AG04449 (cell line): Measurements from ENCODE around the gene TTLL13.

ENCODE experiments used
- CTCF ChIA-PET: fragments of 350-600 bp; formaldehyde crosslinking; extraction: SDS; loops from one replicate; lab custom pipeline; 2021; ENCODE audit warnings: antibody characterized with exemption; lab: Yijun Ruan, JAX
- POLR2A ChIA-PET: fragments of 400-600, 350-600 bp; formaldehyde crosslinking; extraction: SDS; loops from one replicate; lab custom pipeline; 2020; ENCODE audit warnings: antibody characterized with exemption, inconsistent platforms; lab: Yijun Ruan, JAX
- DNase-seq: peaks from one replicate; pipeline ENCODE4 v3.0.0-alpha.2; 2010; ENCODE audit warnings: low read depth, low spot score
- H3K4me3 ChIP-seq: 2 replicates; pipeline ENCODE4 v1.5.1; 2011; ENCODE audit warnings: low read depth, mild to moderate bottlenecking, control low read depth, low read length
- CTCF ChIP-seq: IDR thresholded peaks from one replicate; pipeline ENCODE4 v1.5.1; 2011; ENCODE audit warnings: mild to moderate bottlenecking, moderate library complexity, low read length, control low read depth, inconsistent platforms; ENCODE audit not compliant: insufficient read depth; ENCODE audit errors: missing control alignments

Gene TTLL13

GRCh38 chr15:90221246-90221900 is 28.0 kb upstream of the TTLL13 start:
- DNase-seq = peak; percentile 56
- TF ChIP-seq CTCF = peak; percentile 92
- CTCF ChIA-PET = interaction anchor here (0.6 to 3.4 kb wide), 30 partner anchors 9 to 494 kb away, joined by 3 to 59 read pairs (median 6); partner anchors contain the start of genes CIB1, GDPGP1, IDH2 and SEMA4B
- H3K4me3 ChIP-seq = no peak overlapping the region
- POLR2A ChIA-PET = interaction anchor here (1.1 kb wide), 2 partner anchors 21 to 119 kb away, joined by 3 read pairs; partner anchors contain the start of genes IDH2 and SEMA4B

- TF ChIP-seq CTCF = no peak
- H3K4me3 ChIP-seq = no peak overlapping the region
- ChIA-PET CTCF (interaction anchor here (0.6 to 3.4 kb wide), 10 partner anchors 9 to 333 kb away, joined by 3 to 59 read pairs (median 8); partner anchors contain the start of genes CIB1 and GDPGP1), POLR2A (no interaction called here)
- DNase-seq = no peak
These were observed 26.8 kb upstream of the TTLL13 start for GRCh38 chr15:90222547-90222946.

- no peak overlapping the region for H3K4me3 ChIP-seq
- CTCF ChIA-PET = interaction anchor here (1.1 to 3.4 kb wide), 4 partner anchors 8 to 82 kb away, joined by 3 to 59 read pairs (median 22); partner anchors contain the start of genes CIB1 and GDPGP1
- TF ChIP-seq CTCF = no peak
- POLR2A ChIA-PET = no interaction called here
- no peak for DNase-seq
These were observed 25.8 kb upstream of the TTLL13 start for GRCh38 chr15:90223441-90224165.

- TF ChIP-seq CTCF = no peak
- POLR2A ChIA-PET = no interaction called here
- H3K4me3 ChIP-seq = no peak overlapping the region
- CTCF ChIA-PET = no interaction called here
- no peak for DNase-seq
These were observed 24.3 kb upstream of the TTLL13 start for GRCh38 chr15:90225047-90225446.

GRCh38 chr15:90225504-90226234 is 23.7 kb upstream of the TTLL13 start:
- no peak for TF ChIP-seq CTCF
- CTCF ChIA-PET = no interaction called here
- no peak overlapping the region for H3K4me3 ChIP-seq
- POLR2A ChIA-PET = no interaction called here
- DNase-seq = no peak
